HEK293 (cell line): ENCODE data around the gene FMO2.

ENCODE experiments used
- CTCF ChIA-PET: fragments of 350-600 bp; formaldehyde crosslinking; extraction: SDS; loops from one replicate; lab custom pipeline; 2021; ENCODE audit warnings: antibody characterized with exemption; lab: Yijun Ruan, JAX
- POLR2A ChIA-PET: fragments of 300-600 bp; formaldehyde crosslinking; extraction: SDS; loops from one replicate; lab custom pipeline; 2020; ENCODE audit warnings: antibody characterized with exemption, inconsistent platforms; lab: Yijun Ruan, JAX
- H3K27ac ChIP-seq: fragments of 200-500 bp; sonication (Bioruptor generic); 2 replicates; pipeline ENCODE4 v1.5.1; 2014; ENCODE audit warnings: low read depth, low read length, control low read depth, inconsistent platforms; ENCODE audit errors: extremely low read depth
- H3K36me3 ChIP-seq, 2 experiments: fragments of 200-500 bp in 1 of 2; sonication (Bioruptor generic) in 1 of 2; 1 replicate in 1 of 2; 2 replicates in 1 of 2; pipeline ENCODE4 v1.5.1; 2014 to 2017; ENCODE audit warnings: inconsistent platforms in 2 of 2, low read length in 2 of 2; ENCODE audit not compliant: control insufficient read depth in 2 of 2, insufficient read depth in 1 of 2
- H3K4me1 ChIP-seq: fragments of 200-500 bp; sonication (Bioruptor generic); 2 replicates; pipeline ENCODE4 v1.5.1; 2014; ENCODE audit warnings: mild to moderate bottlenecking, low read length, inconsistent platforms; ENCODE audit not compliant: control insufficient read depth, insufficient read depth
- H3K4me3 ChIP-seq: 2 replicates; pipeline ENCODE4 v1.5.1; 2011; ENCODE audit warnings: low read depth, mild to moderate bottlenecking, control low read depth, low read length, moderate library complexity
- H3K9me3 ChIP-seq: fragments of 200-500 bp; sonication (Bioruptor generic); 2 replicates; pipeline ENCODE4 v1.5.1; 2014; ENCODE audit warnings: low read depth, low read length, inconsistent platforms; ENCODE audit not compliant: control insufficient read depth, insufficient read depth
- GLIS2 ChIP-seq: fragments of 450-650 bp; formaldehyde crosslinking; IDR thresholded peaks from 2 replicates; pipeline ENCODE4 v1.5.1; 2016; ENCODE audit warnings: missing biosample characterization, missing genetic modification characterization
- IKZF3 ChIP-seq: fragments of 450-650 bp; IDR thresholded peaks from 2 replicates; pipeline ENCODE4 v1.5.0; 2018; ENCODE audit warnings: missing biosample characterization, mild to moderate bottlenecking, missing genetic modification characterization, moderate library complexity
- MYNN ChIP-seq: fragments of 450-650 bp; formaldehyde crosslinking; IDR thresholded peaks from 2 replicates; pipeline ENCODE4 v1.5.1; 2016; ENCODE audit warnings: missing biosample characterization, missing genetic modification characterization, borderline replicate concordance
- OSR2 ChIP-seq: fragments of 450-650 bp; formaldehyde crosslinking; IDR thresholded peaks from 2 replicates; pipeline ENCODE4 v1.5.1; 2016; ENCODE audit warnings: missing biosample characterization, missing genetic modification characterization
- TCF7L2 ChIP-seq: IDR thresholded peaks from 2 replicates; pipeline ENCODE4 v1.6.1; 2011; ENCODE audit warnings: low read depth, mild to moderate bottlenecking, inconsistent platforms, low read length, moderate library complexity, borderline replicate concordance
- ZBTB17 ChIP-seq: fragments of 450-650 bp; formaldehyde crosslinking; IDR thresholded peaks from 2 replicates; pipeline ENCODE4 v1.5.1; 2016; ENCODE audit warnings: missing biosample characterization, missing genetic modification characterization
- ZBTB48 ChIP-seq: fragments of 450-650 bp; formaldehyde crosslinking; IDR thresholded peaks from 2 replicates; pipeline ENCODE4 v1.5.1; 2016; ENCODE audit warnings: missing biosample characterization, missing genetic modification characterization
- ZBTB49 ChIP-seq: fragments of 450-650 bp; formaldehyde crosslinking; IDR thresholded peaks from 2 replicates; pipeline ENCODE4 v1.5.1; 2016; ENCODE audit warnings: missing biosample characterization, missing genetic modification characterization, low read depth
- ZBTB7A ChIP-seq: fragments of 450-650 bp; formaldehyde crosslinking; IDR thresholded peaks from 2 replicates; pipeline ENCODE4 v1.5.1; 2016; ENCODE audit warnings: low read depth, missing biosample characterization, missing genetic modification characterization
- ZEB2 ChIP-seq: fragments of 450-650 bp; formaldehyde crosslinking; IDR thresholded peaks from 2 replicates; pipeline ENCODE4 v1.5.1; 2016; ENCODE audit warnings: missing biosample characterization, missing genetic modification characterization
- ZIC2 ChIP-seq: fragments of 450-650 bp; formaldehyde crosslinking; IDR thresholded peaks from 2 replicates; pipeline ENCODE4 v1.5.1; 2016; ENCODE audit warnings: missing biosample characterization, missing genetic modification characterization
- ZNF112 ChIP-seq: fragments of 450-650 bp; formaldehyde crosslinking; IDR thresholded peaks from 2 replicates; pipeline ENCODE4 v1.5.0; 2017; ENCODE audit warnings: missing biosample characterization, missing genetic modification characterization
- ZNF311 ChIP-seq: fragments of 450-650 bp; formaldehyde crosslinking; IDR thresholded peaks from 2 replicates; pipeline ENCODE4 v1.5.1; 2017; ENCODE audit warnings: missing biosample characterization, missing genetic modification characterization, borderline replicate concordance
- ZNF335 ChIP-seq: fragments of 450-650 bp; formaldehyde crosslinking; conservative IDR thresholded peaks from 2 replicates; pipeline ENCODE4 v1.5.1; 2016; ENCODE audit warnings: missing biosample characterization, missing genetic modification characterization
- ZNF366 ChIP-seq: fragments of 450-650 bp; formaldehyde crosslinking; conservative IDR thresholded peaks from 2 replicates; pipeline ENCODE4 v1.5.1; 2016; ENCODE audit warnings: missing biosample characterization, missing genetic modification characterization
- ZNF394 ChIP-seq: fragments of 450-650 bp; formaldehyde crosslinking; IDR thresholded peaks from 2 replicates; pipeline ENCODE4 v1.5.1; 2016; ENCODE audit warnings: missing biosample characterization, missing genetic modification characterization, mild to moderate bottlenecking, moderate library complexity, borderline replicate concordance
- ZNF549 ChIP-seq: fragments of 450-650 bp; IDR thresholded peaks from 2 replicates; pipeline ENCODE4 v1.5.1; 2018; ENCODE audit warnings: missing biosample characterization, missing genetic modification characterization, mild to moderate bottlenecking, inconsistent platforms, moderate library complexity
- ZNF558 ChIP-seq: fragments of 450-650 bp; formaldehyde crosslinking; IDR thresholded peaks from 2 replicates; pipeline ENCODE4 v1.5.1; 2016; ENCODE audit warnings: missing biosample characterization, missing genetic modification characterization
- ZNF645 ChIP-seq: fragments of 450-650 bp; formaldehyde crosslinking; IDR thresholded peaks from 2 replicates; pipeline ENCODE4; 2016; ENCODE audit warnings: missing biosample characterization, missing genetic modification characterization
- ZNF701 ChIP-seq: fragments of 450-650 bp; formaldehyde crosslinking; IDR thresholded peaks from 2 replicates; pipeline ENCODE4 v1.5.1; 2016; ENCODE audit warnings: missing biosample characterization, missing genetic modification characterization
- ZNF76 ChIP-seq: fragments of 450-650 bp; formaldehyde crosslinking; IDR thresholded peaks from 2 replicates; pipeline ENCODE4; 2016; ENCODE audit warnings: low read depth, missing biosample characterization, missing genetic modification characterization, borderline replicate concordance
- TF ChIP-seq, protein P1 (sequence below): fragments of 450-650 bp; formaldehyde crosslinking; IDR thresholded peaks from 2 replicates; pipeline ENCODE4 v1.5.1; 2016; ENCODE audit warnings: missing biosample characterization, missing genetic modification characterization

Gene FMO2

GRCh38 chr1:171251042-171251951 is 66.2 kb downstream of the FMO2 start:
- Histone ChIP-seq H3K4me3 (peak overlapping the region; percentile 57), H3K4me1 (no peaks in the 10 kb centered on the region), H3K27ac (peak overlapping the region; percentile 44; the same call in 1 of the 2 replicates), H3K9me3 (no peaks in the 10 kb centered on the region), H3K36me3 (no peaks in the 10 kb centered on the region)
- ChIA-PET POLR2A (no interaction called here), CTCF (interaction anchor here (0.6 to 2.5 kb wide), 9 partner anchors 13 to 110 kb away, joined by 3 to 14 read pairs (median 4); partner anchors contain the start of gene FMO4)
- peak; percentile 28; the same call in 1 of the 2 replicates for TF ChIP-seq ZBTB48 (tag by site-specific recombination)
- peak; percentile 74 for TF ChIP-seq ZNF335 (tag by site-specific recombination)
- TF ChIP-seq ZNF311 (tag by site-specific recombination): no peak
- 0 out of 2 replicates have a peak, but pooled peaks have one; percentile 19 for TF ChIP-seq ZBTB17 (tag by site-specific recombination)
- TF ChIP-seq ZNF76 (tag by site-specific recombination): 0 out of 2 replicates have a peak, but pooled peaks have one; percentile 16
- peak; percentile 78 for TF ChIP-seq ZIC2 (tag by site-specific recombination)
- TF ChIP-seq, protein P1, sequence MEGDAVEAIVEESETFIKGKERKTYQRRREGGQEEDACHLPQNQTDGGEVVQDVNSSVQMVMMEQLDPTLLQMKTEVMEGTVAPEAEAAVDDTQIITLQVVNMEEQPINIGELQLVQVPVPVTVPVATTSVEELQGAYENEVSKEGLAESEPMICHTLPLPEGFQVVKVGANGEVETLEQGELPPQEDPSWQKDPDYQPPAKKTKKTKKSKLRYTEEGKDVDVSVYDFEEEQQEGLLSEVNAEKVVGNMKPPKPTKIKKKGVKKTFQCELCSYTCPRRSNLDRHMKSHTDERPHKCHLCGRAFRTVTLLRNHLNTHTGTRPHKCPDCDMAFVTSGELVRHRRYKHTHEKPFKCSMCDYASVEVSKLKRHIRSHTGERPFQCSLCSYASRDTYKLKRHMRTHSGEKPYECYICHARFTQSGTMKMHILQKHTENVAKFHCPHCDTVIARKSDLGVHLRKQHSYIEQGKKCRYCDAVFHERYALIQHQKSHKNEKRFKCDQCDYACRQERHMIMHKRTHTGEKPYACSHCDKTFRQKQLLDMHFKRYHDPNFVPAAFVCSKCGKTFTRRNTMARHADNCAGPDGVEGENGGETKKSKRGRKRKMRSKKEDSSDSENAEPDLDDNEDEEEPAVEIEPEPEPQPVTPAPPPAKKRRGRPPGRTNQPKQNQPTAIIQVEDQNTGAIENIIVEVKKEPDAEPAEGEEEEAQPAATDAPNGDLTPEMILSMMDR (tag by site-specific recombination): 0 out of 2 replicates have a peak, but pooled peaks have one; percentile 19
- TF ChIP-seq ZNF549 (tag by site-specific recombination): no peak
- TF ChIP-seq GLIS2 (tag by site-specific recombination): peak; percentile 68
- 0 out of 2 replicates have a peak, but pooled peaks have one; percentile 9 for TF ChIP-seq IKZF3
- no peak for TF ChIP-seq ZNF112 (tag by site-specific recombination)
- no peak for TF ChIP-seq ZNF645 (tag by site-specific recombination)
- no peak for TF ChIP-seq ZBTB49 (tag by site-specific recombination)
- no peak for TF ChIP-seq ZNF701 (tag by site-specific recombination)
- no peak for TF ChIP-seq MYNN (tag by site-specific recombination)
- TF ChIP-seq ZNF366 (tag by site-specific recombination): 0 out of 2 replicates have a peak, but pooled peaks have one; percentile 26
- no peak for TF ChIP-seq ZNF558
- TF ChIP-seq ZBTB7A (tag by site-specific recombination): 0 out of 2 replicates have a peak, but pooled peaks have one; percentile 13
- 0 out of 2 replicates have a peak, but pooled peaks have one; percentile 6 for TF ChIP-seq ZNF394 (tag by site-specific recombination)
- peak; percentile 63; the same call in 1 of the 2 replicates for TF ChIP-seq OSR2 (tag by site-specific recombination)
- TF ChIP-seq ZEB2 (tag by site-specific recombination): peak; percentile 46; the same call in 1 of the 2 replicates
- TF ChIP-seq TCF7L2: peak; percentile 54; the same call in 1 of the 2 replicates
